ENCODE data around the gene PTCD2.

GRCh38 chr5:72410688-72411295, 90.6 kb downstream of the PTCD2 start:
- TF ChIP-seq ZFP3 (tag by site-specific recombination; IDR thresholded peaks at IDR 0.05; ENCODE audit: low read depth) (no peak), REST (tag by site-specific recombination; IDR thresholded peaks at IDR 0.05) (no peak), HOXA7 (CRISPR knock-in tag; IDR thresholded peaks at IDR 0.05; ENCODE audit: borderline replicate concordance) (no peak), ATF2 (tag by site-specific recombination; IDR thresholded peaks at IDR 0.05; ENCODE audit: low read depth) (no peak), ZNF704 (tag by site-specific recombination; IDR thresholded peaks at IDR 0.05) (no peak), CTCF (tag by site-specific recombination; IDR thresholded peaks at IDR 0.05) (no peak), ZNF23 (tag by site-specific recombination; IDR thresholded peaks at IDR 0.05; ENCODE audit: borderline replicate concordance) (no peak), ZBTB8A (tag by site-specific recombination; IDR thresholded peaks at IDR 0.05) (no peak)

Data from HEK293 (cell line).